Tibial nerve (tissue), 4 donors: ENCODE data around the gene RBMY1D.

Experiments
- EP300 ChIP-seq, 2 donors: sonication (generic); formaldehyde crosslinking; IDR thresholded peaks; one replicate each; pipeline ENCODE4 v1.6.1; 2017; ENCODE audit warnings: antibody characterized with exemption in 2 of 2, mild to moderate bottlenecking in 1 of 2
- POLR2A ChIP-seq, 2 donors: fragments of 450-650 bp; IDR thresholded peaks; one replicate each; pipeline ENCODE4 v1.6.1; 2017; ENCODE audit warnings: antibody characterized with exemption in 2 of 2, mild to moderate bottlenecking in 2 of 2, moderate library complexity in 2 of 2
- TF ChIP-seq, protein P1 (sequence below), 5 experiments: fragments of 200-600 bp in 3 of 5; fragments of 450-650 bp in 2 of 5; sonication (generic) in 3 of 5; IDR thresholded peaks; one replicate each; pipeline ENCODE4 v1.5.1; 2016 to 2019; ENCODE audit warnings: antibody characterized with exemption in 5 of 5, mild to moderate bottlenecking in 3 of 5, moderate library complexity in 2 of 5

DNA sequence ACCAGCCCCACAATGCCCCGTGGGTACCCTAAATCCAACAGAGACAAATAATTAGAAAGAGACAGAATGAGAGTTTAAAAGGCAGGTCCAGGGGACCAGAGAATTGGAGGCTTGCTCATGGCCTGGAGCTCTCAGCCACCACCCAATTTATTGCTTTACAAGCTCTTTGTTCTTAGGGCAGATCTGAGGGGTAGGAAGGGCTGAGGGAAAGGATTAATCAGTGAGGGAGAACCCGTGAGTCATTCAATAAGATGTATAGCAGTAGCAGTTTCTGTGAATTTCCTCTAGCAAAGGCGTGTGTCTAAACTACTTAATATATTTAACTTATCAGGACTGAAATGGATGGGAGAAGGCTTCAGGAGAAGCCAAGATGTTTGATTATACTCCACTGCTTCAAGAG lies 48.8 kb downstream of the RBMY1D start:
- TF ChIP-seq POLR2A (IDR thresholded peaks at IDR 0.05): no peak
- TF ChIP-seq, protein P1, sequence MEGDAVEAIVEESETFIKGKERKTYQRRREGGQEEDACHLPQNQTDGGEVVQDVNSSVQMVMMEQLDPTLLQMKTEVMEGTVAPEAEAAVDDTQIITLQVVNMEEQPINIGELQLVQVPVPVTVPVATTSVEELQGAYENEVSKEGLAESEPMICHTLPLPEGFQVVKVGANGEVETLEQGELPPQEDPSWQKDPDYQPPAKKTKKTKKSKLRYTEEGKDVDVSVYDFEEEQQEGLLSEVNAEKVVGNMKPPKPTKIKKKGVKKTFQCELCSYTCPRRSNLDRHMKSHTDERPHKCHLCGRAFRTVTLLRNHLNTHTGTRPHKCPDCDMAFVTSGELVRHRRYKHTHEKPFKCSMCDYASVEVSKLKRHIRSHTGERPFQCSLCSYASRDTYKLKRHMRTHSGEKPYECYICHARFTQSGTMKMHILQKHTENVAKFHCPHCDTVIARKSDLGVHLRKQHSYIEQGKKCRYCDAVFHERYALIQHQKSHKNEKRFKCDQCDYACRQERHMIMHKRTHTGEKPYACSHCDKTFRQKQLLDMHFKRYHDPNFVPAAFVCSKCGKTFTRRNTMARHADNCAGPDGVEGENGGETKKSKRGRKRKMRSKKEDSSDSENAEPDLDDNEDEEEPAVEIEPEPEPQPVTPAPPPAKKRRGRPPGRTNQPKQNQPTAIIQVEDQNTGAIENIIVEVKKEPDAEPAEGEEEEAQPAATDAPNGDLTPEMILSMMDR (IDR thresholded peaks at IDR 0.05): no peak
- TF ChIP-seq EP300 (IDR thresholded peaks at IDR 0.05): no peak
